Chondrocyte (in vitro differentiated cells): ENCODE results near the gene UBA52. TPM values are rescaled to one million over a fixed set of nuclear protein-coding genes. Genes with fewer than 3 reads are reported as not detected.

Experiments
- DNase-seq: peaks from one replicate; pipeline ENCODE4 v3.0.0; 2021; ENCODE audit warnings: mixed read lengths, low spot score
- H3K27ac Mint-ChIP-seq: one replicate; pipeline ENCODE4 v1.8.0; 2021; ENCODE audit warnings: mild to moderate bottlenecking, moderate library complexity, mixed read lengths; ENCODE audit not compliant: unreplicated experiment
- H3K27me3 Mint-ChIP-seq: 2 replicates; pipeline ENCODE4 v1.8.0; 2021; ENCODE audit warnings: low read depth, mixed read lengths
- H3K36me3 Mint-ChIP-seq: 2 replicates; pipeline ENCODE4 v1.8.0; 2021; ENCODE audit warnings: low read depth, mixed read lengths
- H3K4me1 Mint-ChIP-seq: 2 replicates; pipeline ENCODE4 v1.8.0; 2021; ENCODE audit warnings: low read depth, mild to moderate bottlenecking, mixed read lengths
- H3K4me3 Mint-ChIP-seq: one replicate; pipeline ENCODE4 v1.8.0; 2021; ENCODE audit warnings: mild to moderate bottlenecking, moderate library complexity, mixed read lengths; ENCODE audit not compliant: unreplicated experiment
- H3K9me3 Mint-ChIP-seq: 2 replicates; pipeline ENCODE4 v1.8.0; 2021; ENCODE audit warnings: low read depth, mixed read lengths
- total RNA-seq: library from RNA; stranded (reverse); gene quantifications from 3 replicates; pipeline ENCODE4 v1.2.1, GENCODE V29; 2021
- TF ChIP-seq, protein P1 (sequence below): fragments of 200-600 bp; sonication (generic); IDR thresholded peaks from 2 replicates; pipeline ENCODE4 v1.5.0; 2021; ENCODE audit warnings: antibody characterized with exemption, mild to moderate bottlenecking, moderate library complexity

The UBA52 gene
- total RNA-seq, 1 donor from 2014 or later = 749 TPM

DNA sequence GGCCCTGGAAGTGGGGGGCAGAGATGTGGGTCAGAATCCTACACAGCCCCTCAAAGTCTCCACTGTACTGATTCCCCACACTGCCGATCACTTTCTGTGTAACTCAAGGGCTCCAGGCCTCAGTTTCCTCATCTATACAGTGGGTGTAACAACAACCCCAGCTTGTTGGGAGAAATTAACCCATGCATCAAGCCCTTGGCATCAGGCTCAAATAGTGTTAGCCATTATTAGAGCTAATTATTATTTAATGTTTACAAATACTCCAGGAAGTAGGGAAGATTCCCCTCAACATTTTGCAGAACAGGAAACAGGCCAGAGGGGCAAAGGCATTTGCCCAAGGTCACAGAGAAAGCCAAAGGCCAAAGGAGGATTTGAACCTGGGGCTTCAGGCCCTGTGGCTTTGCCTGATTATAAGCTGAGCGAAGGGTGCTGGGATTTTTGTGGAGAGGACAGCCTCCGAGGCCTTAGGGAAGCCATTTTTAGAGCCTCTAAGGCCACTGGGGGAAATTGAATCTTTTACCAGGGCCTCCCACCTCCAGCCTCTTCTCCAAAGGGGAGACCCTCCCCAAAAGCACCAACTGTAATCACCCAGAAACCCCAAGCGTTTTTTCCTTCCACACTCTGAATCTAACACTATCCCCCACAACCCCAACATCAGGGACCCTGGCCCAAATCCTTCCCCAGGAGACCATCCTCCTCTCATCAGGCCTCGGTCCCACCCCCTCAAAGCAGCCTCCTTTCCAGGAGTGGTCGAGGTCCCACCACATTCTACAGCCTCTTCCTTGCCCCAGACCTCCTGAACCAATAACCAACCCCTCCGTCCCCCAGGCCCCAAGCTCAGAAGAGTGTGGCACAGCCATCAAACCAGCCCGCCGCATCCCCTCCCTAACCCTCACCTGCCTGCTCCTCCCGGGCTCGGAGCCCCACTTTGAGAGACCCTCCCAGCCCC, 29.4 kb upstream of the UBA52 start:
- Mint-ChIP-seq H3K9me3 (no peaks in the 10 kb centered on the region), H3K36me3 (peaks cover 6% of the 10 kb centered on the region), H3K27me3 (no peaks in the 10 kb centered on the region), H3K4me1 (peaks cover 16% of the 10 kb centered on the region), H3K4me3 (peak overlapping the region; percentile 84), H3K27ac (peak overlapping the region; percentile 77)
- no peak for DNase-seq
- TF ChIP-seq, protein P1, sequence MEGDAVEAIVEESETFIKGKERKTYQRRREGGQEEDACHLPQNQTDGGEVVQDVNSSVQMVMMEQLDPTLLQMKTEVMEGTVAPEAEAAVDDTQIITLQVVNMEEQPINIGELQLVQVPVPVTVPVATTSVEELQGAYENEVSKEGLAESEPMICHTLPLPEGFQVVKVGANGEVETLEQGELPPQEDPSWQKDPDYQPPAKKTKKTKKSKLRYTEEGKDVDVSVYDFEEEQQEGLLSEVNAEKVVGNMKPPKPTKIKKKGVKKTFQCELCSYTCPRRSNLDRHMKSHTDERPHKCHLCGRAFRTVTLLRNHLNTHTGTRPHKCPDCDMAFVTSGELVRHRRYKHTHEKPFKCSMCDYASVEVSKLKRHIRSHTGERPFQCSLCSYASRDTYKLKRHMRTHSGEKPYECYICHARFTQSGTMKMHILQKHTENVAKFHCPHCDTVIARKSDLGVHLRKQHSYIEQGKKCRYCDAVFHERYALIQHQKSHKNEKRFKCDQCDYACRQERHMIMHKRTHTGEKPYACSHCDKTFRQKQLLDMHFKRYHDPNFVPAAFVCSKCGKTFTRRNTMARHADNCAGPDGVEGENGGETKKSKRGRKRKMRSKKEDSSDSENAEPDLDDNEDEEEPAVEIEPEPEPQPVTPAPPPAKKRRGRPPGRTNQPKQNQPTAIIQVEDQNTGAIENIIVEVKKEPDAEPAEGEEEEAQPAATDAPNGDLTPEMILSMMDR = no peak

DNA sequence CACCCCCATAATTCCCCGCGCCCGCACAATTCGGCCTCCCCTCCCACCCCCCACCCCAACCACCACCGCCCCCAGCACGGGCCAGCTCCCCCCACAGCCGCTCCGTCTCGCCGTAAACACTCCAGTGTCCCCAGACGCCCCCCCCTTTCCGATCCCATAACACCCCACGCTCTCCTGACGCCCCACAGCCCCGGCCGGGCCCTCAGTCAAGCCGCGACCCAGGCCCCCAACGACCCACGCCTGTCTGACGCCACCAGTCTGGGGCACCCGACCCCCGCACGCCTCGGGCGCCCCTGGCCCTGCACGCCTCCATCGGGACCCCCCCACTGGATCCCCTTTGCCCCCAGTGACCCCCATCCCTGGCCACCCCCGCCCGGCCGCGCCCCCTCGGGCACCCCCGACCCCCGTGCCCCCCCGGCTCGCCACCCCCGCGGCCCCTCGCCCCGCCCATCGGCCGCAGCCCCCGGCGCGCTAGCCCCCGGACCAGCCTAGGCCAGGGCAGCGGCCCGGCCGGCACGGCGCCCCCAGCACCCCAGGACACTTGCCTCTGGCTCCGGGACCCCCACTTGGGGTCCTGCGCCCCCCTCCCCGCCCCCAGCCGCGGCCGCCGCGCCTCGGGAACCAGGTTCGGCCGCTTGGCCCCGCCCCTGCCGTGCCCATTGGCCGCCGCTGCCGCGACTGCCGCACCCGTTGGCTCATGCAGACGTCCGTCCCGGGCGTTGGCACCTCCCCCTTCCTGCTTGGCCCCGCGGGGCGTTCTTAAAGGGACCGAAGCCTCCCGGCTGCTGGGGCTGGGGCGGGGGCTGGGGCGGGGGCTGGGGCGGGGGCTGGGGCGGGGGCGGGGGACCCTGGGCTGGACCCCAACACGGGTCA, 28.5 kb upstream of the UBA52 start, which contains the start of gene FKBP8:
Gene FKBP8 (minus strand): TSS at position 633 of the 873 bp plus-strand sequence. CDS start 1,603 bp downstream, outside the sequence.
- peaks cover 16% of the 10 kb centered on the region for H3K4me1 Mint-ChIP-seq
- peak within 1 kb of the TSS; percentile 77 for H3K27ac Mint-ChIP-seq
- DNase-seq = peak; percentile 96
- H3K27me3 Mint-ChIP-seq = no peaks in the 10 kb centered on the region
- H3K4me3 Mint-ChIP-seq = peak within 1 kb of the TSS; percentile 84
- TF ChIP-seq, protein P1 = no peak
- H3K9me3 Mint-ChIP-seq = no peaks in the 10 kb centered on the region
- H3K36me3 Mint-ChIP-seq = peaks cover 4% of the 10 kb centered on the region

DNA sequence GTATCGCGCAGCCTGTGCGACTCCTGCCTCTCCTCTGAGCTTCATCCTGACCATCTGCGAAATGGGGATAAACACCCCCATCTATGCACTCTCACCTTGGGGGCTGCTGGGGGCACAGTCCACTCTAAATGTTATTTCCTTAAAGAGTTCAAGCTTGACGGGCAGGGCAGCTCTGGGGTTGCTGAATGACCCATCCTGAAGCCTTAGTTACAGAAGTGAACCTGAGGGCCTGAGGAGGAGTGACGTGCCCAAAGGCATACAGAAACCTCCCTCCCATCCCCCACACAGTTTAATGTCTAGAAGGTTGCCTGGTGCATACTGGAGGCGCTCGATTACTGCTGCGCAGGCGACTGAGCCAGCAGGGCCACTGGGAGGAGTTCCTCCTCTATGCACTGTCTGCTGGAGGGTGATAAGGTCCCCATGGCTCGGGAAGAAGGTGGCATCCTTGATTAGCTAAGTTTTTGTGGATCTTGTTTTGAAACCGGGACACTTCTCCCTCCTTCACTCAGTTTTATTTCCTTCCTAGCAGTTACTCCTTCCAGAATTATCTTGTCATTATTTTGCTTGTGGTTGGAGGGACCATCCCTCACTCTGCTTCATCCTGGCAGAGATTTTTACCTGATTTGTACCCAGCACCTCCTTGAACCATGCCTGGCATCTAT, 27.7 kb upstream of the UBA52 start:
- H3K27ac Mint-ChIP-seq = peak overlapping the region; percentile 51
- H3K4me1 Mint-ChIP-seq = peaks cover 16% of the 10 kb centered on the region
- no peak for DNase-seq
- no peaks in the 10 kb centered on the region for H3K27me3 Mint-ChIP-seq
- peak overlapping the region; percentile 70 for H3K4me3 Mint-ChIP-seq
- TF ChIP-seq, protein P1 = no peak
- H3K9me3 Mint-ChIP-seq = no peaks in the 10 kb centered on the region
- H3K36me3 Mint-ChIP-seq = peaks cover 4% of the 10 kb centered on the region

DNA sequence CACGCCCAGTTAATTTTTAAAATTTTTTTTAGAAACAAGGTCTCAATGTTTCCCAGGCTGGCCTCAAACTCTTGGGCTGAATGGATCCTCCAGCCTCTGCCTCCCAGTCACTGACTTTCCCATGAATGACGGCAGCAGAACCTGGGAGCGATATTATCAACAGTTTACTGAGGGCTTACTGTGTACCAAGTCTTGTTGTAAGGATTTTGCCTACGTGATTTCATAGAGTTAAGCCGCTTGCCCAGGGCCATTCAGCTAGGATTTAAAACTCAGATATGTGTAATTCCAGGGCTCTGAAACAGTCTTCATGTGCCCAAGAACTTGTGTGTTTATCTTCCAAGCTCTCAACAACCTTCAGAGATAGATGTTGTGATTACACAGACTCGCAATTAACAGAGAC, 20.0 kb upstream of the UBA52 start:
- Mint-ChIP-seq H3K4me1 (no peaks in the 10 kb centered on the region), H3K36me3 (no peaks in the 10 kb centered on the region), H3K4me3 (no peak overlapping the region), H3K9me3 (no peaks in the 10 kb centered on the region), H3K27me3 (no peaks in the 10 kb centered on the region), H3K27ac (no peak overlapping the region)
- no peak for DNase-seq
- TF ChIP-seq, protein P1 = no peak
